H1 (cell line): ENCODE measurements around the gene TUT1. TPM values are rescaled to one million over a fixed set of nuclear protein-coding genes. Genes with fewer than 3 reads are reported as not detected.

Source experiments
- CTCF ChIA-PET: fragments of 300-600 bp; sonication (Branson Sonifier 250); formaldehyde crosslinking; loops from one replicate; lab custom pipeline; 2021; ENCODE audit not compliant: partially characterized antibody; lab: Charles Lee
- POLR2A ChIA-PET: fragments of 300-600 bp; sonication (Branson Sonifier 250); formaldehyde crosslinking; loops from one replicate; lab custom pipeline; 2021; ENCODE audit warnings: inconsistent platforms; ENCODE audit not compliant: partially characterized antibody; lab: Charles Lee
- DNase-seq, 2 experiments: peaks; one replicate each; pipeline versions ENCODE4 v3.0.0 to v3.0.0-alpha.2; 2010 to 2022; ENCODE audit warnings: low spot score in 2 of 2, low read depth in 1 of 2, mixed read lengths in 1 of 2
- FAIRE-seq: peaks from 2 replicates; lab custom pipeline; 2011; peaks lifted over from hg19 to GRCh38; lab: Jason Lieb, UNC
- H2AFZ ChIP-seq: 2 replicates; pipeline ENCODE4 v1.8.1; 2012; ENCODE audit warnings: low read length, inconsistent platforms
- H2AK5ac ChIP-seq: 2 replicates; pipeline ENCODE4 v1.6.1; 2013; ENCODE audit warnings: low read depth, low read length
- H2BK120ac ChIP-seq: replicated peaks from 2 replicates; pipeline ENCODE3; 2013; ENCODE audit warnings: low read depth, low read length, inconsistent platforms
- H2BK12ac ChIP-seq: 2 replicates; pipeline ENCODE4 v1.6.1; 2013; ENCODE audit warnings: low read depth, low read length
- H2BK15ac ChIP-seq: 2 replicates; pipeline ENCODE4 v1.6.1; 2013; ENCODE audit warnings: low read length
- H2BK20ac ChIP-seq: 2 replicates; pipeline ENCODE4 v1.6.1; 2013; ENCODE audit warnings: low read length
- H2BK5ac ChIP-seq: 2 replicates; pipeline ENCODE4 v1.6.1; 2013; ENCODE audit warnings: low read depth, low read length
- H3K14ac ChIP-seq: 2 replicates; pipeline ENCODE4 v1.6.1; 2013; ENCODE audit warnings: inconsistent platforms; ENCODE audit not compliant: insufficient read length
- H3K18ac ChIP-seq: 2 replicates; pipeline ENCODE4 v1.6.1; 2013; ENCODE audit warnings: low read length; ENCODE audit errors: extremely low read depth
- H3K23ac ChIP-seq: 2 replicates; pipeline ENCODE4 v1.6.1; 2013; ENCODE audit warnings: inconsistent platforms; ENCODE audit not compliant: insufficient read length
- H3K23me2 ChIP-seq: 2 replicates; pipeline ENCODE4 v1.6.1; 2013; ENCODE audit warnings: low read depth, low read length
- H3K27ac ChIP-seq: 2 replicates; pipeline ENCODE4 v1.6.1; 2011; ENCODE audit warnings: low read depth, low read length, inconsistent platforms
- H3K27me3 ChIP-seq, 4 experiments: replicated peaks in 1 of 4; 1 replicate in 1 of 4; 2 replicates in 3 of 4; pipeline versions ENCODE4 v1.6.1 to v1.8.1; 2011 to 2013; ENCODE audit warnings: low read length in 3 of 4, mild to moderate bottlenecking in 3 of 4, inconsistent platforms in 2 of 4, mixed read lengths in 2 of 4, moderate library complexity in 1 of 4; ENCODE audit not compliant: control insufficient read depth in 3 of 4, insufficient read depth in 3 of 4; ENCODE audit errors: extremely low read depth in 1 of 4
- H3K36me3 ChIP-seq, 4 experiments: 2 replicates each; pipeline versions ENCODE4 v1.6.1 to v1.8.1; 2011 to 2013; ENCODE audit warnings: mild to moderate bottlenecking in 4 of 4, low read length in 3 of 4, moderate library complexity in 2 of 4, control low read depth in 1 of 4, inconsistent platforms in 1 of 4; ENCODE audit not compliant: insufficient read depth in 4 of 4, control insufficient read depth in 2 of 4
- H3K4ac ChIP-seq: replicated peaks from 2 replicates; pipeline ENCODE3; 2013; ENCODE audit warnings: low read length, low read depth, mixed read lengths, inconsistent platforms; ENCODE audit not compliant: insufficient read length
- H3K4me1 ChIP-seq, 4 experiments: replicated peaks in 1 of 4; 1 replicate in 1 of 4; 2 replicates in 3 of 4; pipeline versions ENCODE4 v1.6.1 to v1.8.1; 2011 to 2013; ENCODE audit warnings: low read length in 3 of 4, inconsistent platforms in 2 of 4, mixed read lengths in 1 of 4; ENCODE audit not compliant: insufficient read depth in 4 of 4, control insufficient read depth in 3 of 4
- H3K4me2 ChIP-seq, 2 experiments: 2 replicates each; pipeline versions ENCODE4 v1.6.1 to v1.8.1; 2011 to 2013; ENCODE audit warnings: low read depth in 2 of 2, low read length in 2 of 2, control low read depth in 1 of 2, inconsistent platforms in 1 of 2, mild to moderate bottlenecking in 1 of 2; ENCODE audit not compliant: insufficient read depth in 1 of 2
- H3K4me3 ChIP-seq, 4 experiments: fragments of 200-600, 300-600 bp in 1 of 4; sonication (generic), shearing (Covaris generic), sonication (Bioruptor Twin) in 1 of 4; 2 replicates each; pipeline versions ENCODE4 v1.5.1 to v1.8.1; 2011 to 2016; ENCODE audit warnings: low read length in 4 of 4, low read depth in 3 of 4, control low read depth in 2 of 4, inconsistent platforms in 2 of 4, mild to moderate bottlenecking in 2 of 4, mixed read lengths in 1 of 4, moderate library complexity in 1 of 4; ENCODE audit not compliant: insufficient read depth in 2 of 4; ENCODE audit errors: extremely low read depth in 1 of 4
- H3K56ac ChIP-seq: replicated peaks from 2 replicates; pipeline ENCODE3; 2013; ENCODE audit warnings: low read depth, mild to moderate bottlenecking, mixed read lengths, low read length, inconsistent platforms; ENCODE audit not compliant: insufficient read length
- H3K79me1 ChIP-seq: 2 replicates; pipeline ENCODE4 v1.6.1; 2013; ENCODE audit warnings: low read depth, low read length, control low read depth
- H3K79me2 ChIP-seq, 2 experiments: 2 replicates each; pipeline versions ENCODE4 v1.6.1 to v1.8.1; 2012 to 2013; ENCODE audit warnings: low read length in 2 of 2, mild to moderate bottlenecking in 2 of 2, inconsistent platforms in 1 of 2; ENCODE audit not compliant: insufficient read depth in 2 of 2, control insufficient read depth in 1 of 2
- H3K9ac ChIP-seq, 4 experiments: replicated peaks in 1 of 4; 1 replicate in 1 of 4; 2 replicates in 3 of 4; pipeline versions ENCODE4 v1.6.1 to v1.8.1; 2011 to 2013; ENCODE audit warnings: low read depth in 3 of 4, low read length in 3 of 4, control low read depth in 2 of 4, mild to moderate bottlenecking in 2 of 4, moderate library complexity in 2 of 4, inconsistent platforms in 1 of 4; ENCODE audit errors: extremely low read depth in 1 of 4
- H3K9me3 ChIP-seq, 2 experiments: 2 replicates each; pipeline versions ENCODE4 v1.6.1 to v1.8.1; 2012 to 2013; ENCODE audit warnings: mild to moderate bottlenecking in 2 of 2, moderate library complexity in 2 of 2, control low read depth in 1 of 2, inconsistent platforms in 1 of 2, low read depth in 1 of 2, low read length in 1 of 2, mixed read lengths in 1 of 2; ENCODE audit not compliant: insufficient read depth in 2 of 2
- H4K20me1 ChIP-seq, 2 experiments: replicated peaks in 1 of 2; 2 replicates each; pipeline versions ENCODE3 to v1.8.1; 2011 to 2013; ENCODE audit warnings: inconsistent platforms in 2 of 2, low read length in 2 of 2, mild to moderate bottlenecking in 1 of 2; ENCODE audit not compliant: insufficient read depth in 2 of 2, control insufficient read depth in 1 of 2
- H4K5ac ChIP-seq: 2 replicates; pipeline ENCODE4 v1.6.1; 2013; ENCODE audit warnings: low read length, low read depth, mixed read lengths, inconsistent platforms; ENCODE audit not compliant: insufficient read length
- H4K8ac ChIP-seq: 2 replicates; pipeline ENCODE4 v1.8.0; 2013; ENCODE audit warnings: mild to moderate bottlenecking, moderate library complexity, low read length, inconsistent platforms; ENCODE audit not compliant: insufficient read depth; ENCODE audit errors: extremely low read depth
- H4K91ac ChIP-seq: replicated peaks from 2 replicates; pipeline ENCODE3; 2013; ENCODE audit warnings: low read length, mixed read lengths, inconsistent platforms; ENCODE audit not compliant: insufficient read length
- ASH2L ChIP-seq: fragments of 200-600, 300-600 bp; sonication (generic); IDR thresholded peaks from one replicate; pipeline ENCODE4 v1.7.1; 2017; ENCODE audit warnings: low read length
- CHD2 ChIP-seq: IDR thresholded peaks from 2 replicates; pipeline ENCODE4 v1.6.1; 2012; ENCODE audit warnings: low read length, improper control_type of control experiment
- EGR1 ChIP-seq: IDR thresholded peaks from 2 replicates; pipeline ENCODE4 v1.6.1; 2011; ENCODE audit warnings: low read depth, low read length, borderline replicate concordance
- KDM4A ChIP-seq: IDR thresholded peaks from one replicate; pipeline ENCODE4 v1.7.1; 2012; ENCODE audit warnings: low read depth, mild to moderate bottlenecking, moderate library complexity, low read length, inconsistent platforms; ENCODE audit not compliant: severe bottlenecking
- POLR2AphosphoS5 ChIP-seq: IDR thresholded peaks from 2 replicates; pipeline ENCODE4 v1.6.1; 2011; ENCODE audit warnings: low read depth, low read length
- RBBP5 ChIP-seq: IDR thresholded peaks from 2 replicates; pipeline ENCODE4 v1.7.1; 2012; ENCODE audit warnings: low read depth, mild to moderate bottlenecking, inconsistent platforms, low read length, moderate library complexity, borderline replicate concordance
- SUZ12 ChIP-seq: fragments of 200-600 bp; sonication (generic); IDR thresholded peaks from 2 replicates; pipeline ENCODE4 v1.6.1; 2012; ENCODE audit warnings: mild to moderate bottlenecking, inconsistent platforms, low read length, moderate library complexity, mixed read lengths
- TAF1 ChIP-seq: IDR thresholded peaks from 2 replicates; pipeline ENCODE4 v1.6.1; 2011; ENCODE audit warnings: mild to moderate bottlenecking, low read depth, low read length
- TCF12 ChIP-seq: IDR thresholded peaks from 2 replicates; pipeline ENCODE4 v1.6.1; 2011; ENCODE audit warnings: low read depth, mild to moderate bottlenecking, low read length
- WGBS, 2 experiments: shearing (Covaris generic) in 1 of 2; methylation state at CpG; one replicate each; pipeline versions ENCODE4 v1.1.6 to v1.1.7; 2013 to 2015; ENCODE audit warnings: low lambda C conversion rate in 2 of 2, mixed read lengths in 2 of 2, inconsistent platforms in 1 of 2, low coverage in 1 of 2, missing lambda C conversion rate in 1 of 2; ENCODE audit not compliant: insufficient replicate concordance in 2 of 2, insufficient coverage in 1 of 2, insufficient read length in 1 of 2; ENCODE audit errors: extremely low coverage in 1 of 2, missing lambda C conversion rate in 1 of 2; 5-methylcytosine and 5-hydroxymethylcytosine counted together
- polyA plus RNA-seq, 7 experiments: library from polyadenylated mRNA; depleted of rRNA in 3 of 7; stranded (reverse) in 5 of 7; unstranded in 2 of 7; fragments of >200 nt in 5 of 7; fragments of 200-250 nt in 2 of 7; gene quantifications; 1 replicate in 5 of 7; 2 replicates in 1 of 7; 4 replicates in 1 of 7; pipeline versions ENCODE4 v1.2.1 to v1.2.3, GENCODE V29; 2011 to 2013; ENCODE audit warnings: missing spikeins in 2 of 7, mixed read lengths in 2 of 7
- total RNA-seq: library from RNA; stranded (reverse); fragmentation: NEBNext Ultra II Directional; extraction: Animal tissue kit (Norgen Biotek cat#: 25700); gene quantifications from 2 replicates; pipeline ENCODE4 v1.2.1, GENCODE V29; 2021

Gene TUT1
- total and polyA plus RNA-seq, 2 of the 8 experiments (the other 6 are each of a cell fraction or from before 2014, with no cell fraction given): 17.8 to 24.6 TPM

DNA sequence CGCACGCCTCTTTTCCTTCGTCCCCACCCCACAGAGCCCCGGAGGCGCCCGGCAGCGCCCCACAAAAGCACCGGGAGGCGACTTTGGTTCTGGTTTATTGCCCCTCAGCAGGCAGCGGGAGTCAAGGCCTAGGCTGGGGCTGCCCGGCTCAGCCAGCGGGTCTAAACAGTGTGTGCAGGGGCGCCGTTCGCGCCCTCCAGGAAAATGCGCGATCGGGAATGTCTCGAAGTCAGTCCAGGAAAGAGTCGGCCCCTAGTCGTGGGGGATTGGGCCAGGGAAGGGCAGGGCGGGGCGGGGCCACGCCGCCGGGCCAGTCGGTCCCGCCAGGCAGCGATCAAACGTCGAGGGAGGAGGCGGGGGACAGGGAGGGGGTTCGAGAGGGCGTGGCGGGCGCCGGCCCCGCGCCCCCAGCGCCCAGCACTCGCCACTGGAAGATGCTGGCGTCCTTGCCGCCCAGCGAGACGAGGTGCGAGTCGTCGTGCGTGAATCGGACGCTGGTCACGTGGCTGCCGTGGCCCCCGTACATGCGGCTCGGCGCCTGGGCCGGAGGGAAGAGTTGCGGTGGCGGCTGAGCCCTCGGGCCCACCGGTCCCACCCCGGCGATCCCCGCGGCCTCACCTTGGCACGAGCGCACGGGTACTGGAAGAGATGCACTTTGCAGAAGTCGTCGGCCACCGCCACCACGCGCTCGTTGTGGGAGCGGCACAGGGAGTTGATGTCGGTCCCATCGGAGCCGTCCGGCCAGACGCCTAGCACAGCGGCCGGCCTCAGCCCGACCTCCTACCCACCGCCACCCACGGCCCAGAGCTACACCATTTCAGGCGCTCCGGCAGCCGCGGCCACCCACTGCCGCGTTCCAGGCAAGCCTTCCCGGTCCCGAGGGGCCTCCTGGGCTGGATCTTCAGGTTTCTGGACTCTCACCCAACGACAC is 11.1 kb upstream of the TUT1 start:
- no peaks in the 10 kb centered on the region; the same call in 1 of the 2 replicates for H3K79me1 ChIP-seq
- H4K20me1 ChIP-seq: peaks cover 3 to 6% of the 10 kb centered on the region in 2 experiments
- H2BK15ac ChIP-seq: peak overlapping the region; percentile 88
- H3K36me3 ChIP-seq: peaks cover 11 to 14% (median 12%) of the 10 kb centered on the region in 4 experiments
- ChIA-PET POLR2A (interaction anchor here (0.6 to 15.8 kb wide), 34 partner anchors 6 to 279 kb away, joined by 3 to 235 read pairs (median 4); partner anchors contain the start of genes B3GAT3, C11orf98, CSKMT and EEF1G), CTCF (interaction anchor here (0.9 to 10.2 kb wide), 8 partner anchors 9 to 170 kb away, joined by 3 to 97 read pairs (median 6); partner anchors contain the start of genes EEF1G, EML3, ROM1 and TUT1)
- peaks cover 17% of the 10 kb centered on the region; the same call in 1 of the 2 replicates for H3K23me2 ChIP-seq
- H3K9ac ChIP-seq: peak overlapping the region in 3 of 4 experiments; percentile 43 to 55 (median 51); a peak in 5 of 7 replicates
- H2AFZ ChIP-seq: peak overlapping the region; percentile 27; the same call in 1 of the 2 replicates
- H4K8ac ChIP-seq: peak overlapping the region; percentile 86
- peaks cover 9 to 35% (median 17%) of the 10 kb centered on the region in 4 experiments for H3K4me1 ChIP-seq
- H4K91ac ChIP-seq: peak overlapping the region; percentile 38
- H3K27me3 ChIP-seq: peaks cover 0 to 13% (median 11%) of the 10 kb centered on the region in 4 experiments; a peak in 6 of 7 replicates
- peak in 1 of 2 experiments; percentile 77 for DNase-seq
- peak overlapping the region; percentile 68; the same call in 1 of the 2 replicates for H2BK5ac ChIP-seq
- H2BK20ac ChIP-seq: no peak overlapping the region
- peak overlapping the region; percentile 84 for H3K18ac ChIP-seq
- H3K9me3 ChIP-seq: no peaks in the 10 kb centered on the region
- H3K79me2 ChIP-seq: peaks cover 0 to 28% of the 10 kb centered on the region in 2 experiments; a peak in 2 of 4 replicates
- H2AK5ac ChIP-seq: peak overlapping the region; percentile 29; the same call in 1 of the 2 replicates
- peak overlapping the region; percentile 44 for H4K5ac ChIP-seq
- no peak overlapping the region for H2BK120ac ChIP-seq
- peak overlapping the region; percentile 78 for H3K56ac ChIP-seq
- H3K27ac ChIP-seq: no peak overlapping the region; the same call in 1 of the 2 replicates
- FAIRE-seq: no peak
- H3K4me3 ChIP-seq: peak overlapping the region; percentile 74 to 86 (median 84)
- H3K14ac ChIP-seq: no peak overlapping the region
- no peak overlapping the region for H3K4ac ChIP-seq
- peak overlapping the region; percentile 72 to 83 for H3K4me2 ChIP-seq
- H3K23ac ChIP-seq: no peak overlapping the region
- 7% methylated on average over 52 of the region's 96 CpGs; no CpG with 5 or more reads in 1 of the 2 experiments for WGBS, 2 experiments
- H2BK12ac ChIP-seq: no peak overlapping the region
- peak; percentile 48 for TF ChIP-seq ASH2L
- TF ChIP-seq SUZ12: peak; percentile 51; the same call in 1 of the 2 replicates
- TF ChIP-seq KDM4A: peak; percentile 86
- TF ChIP-seq CHD2: no peak
- TF ChIP-seq TAF1: 0 out of 2 replicates have a peak, but pooled peaks have one; percentile 3
- 0 out of 2 replicates have a peak, but pooled peaks have one; percentile 57 for TF ChIP-seq POLR2AphosphoS5
- no peak for TF ChIP-seq TCF12
- no peak for TF ChIP-seq EGR1
- TF ChIP-seq RBBP5: peak; percentile 36; the same call in 1 of the 2 replicates
